Cardiac septum (tissue), 1 donor: ENCODE measurements around the gene PRDX1. TPM values are rescaled to one million over a fixed set of nuclear protein-coding genes. Genes with fewer than 3 reads are reported as not detected.
"Not testable (repeated sequence)": the region's sequence is repeated elsewhere in the genome, so short reads cannot be mapped to it uniquely, and the experiment has no call there.

Source experiments
- DNase-seq: peaks from one replicate; pipeline ENCODE4 v3.0.0-alpha.2; 2020; ENCODE audit warnings: low spot score
- intact Hi-C: fragments of 100-400 bp; cut with DNase I; formaldehyde crosslinking; loops from one replicate; pipeline ENCODE4 v1.14.0; 2022
- total RNA-seq: library from RNA; stranded (reverse); fragmentation: NEBNext Ultra II Directional; extraction: Animal tissue kit (Norgen Biotek cat#: 25700); gene quantifications from one replicate; pipeline ENCODE4 v1.2.1, GENCODE V29; 2021
- donor health status: DM: no; HTN: no; CAD: no.

The PRDX1 gene
- total RNA-seq, 1 donor from 2014 or later = 267 TPM

DNA sequence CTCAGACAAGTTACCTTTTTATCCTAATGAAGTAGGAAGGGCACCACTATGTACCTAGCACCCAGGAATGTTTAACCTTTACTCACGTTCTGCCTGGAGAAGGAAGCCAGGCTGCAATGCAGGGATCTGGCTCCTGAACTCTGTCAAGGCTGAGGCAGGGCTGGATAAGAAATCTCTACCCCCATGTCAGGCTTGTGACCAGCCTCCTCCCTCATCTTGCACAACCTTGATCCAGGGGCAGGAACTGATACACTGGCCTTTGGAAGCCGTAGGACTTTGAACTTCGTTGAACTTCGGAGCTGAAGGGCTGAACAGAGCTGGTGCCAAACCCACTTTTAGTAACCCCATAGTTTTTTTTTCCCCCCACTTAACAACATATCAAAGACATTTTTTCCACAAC, 20.9 kb upstream of the PRDX1 start:
- intact Hi-C loops = no loop called here

GRCh38 chr1:45541193-45541592, 19.5 kb upstream of the PRDX1 start:
- intact Hi-C loops = no loop called here
- DNase-seq = no peak

More for the DNA sequence above, 20.9 kb upstream of the PRDX1 start:
- no peak for DNase-seq

- intact Hi-C loops = no loop called here
- DNase-seq = no peak
Measured at GRCh38 chr1:45536886-45537285, 15.2 kb upstream of the PRDX1 start.

- intact Hi-C loops = no loop called here
- DNase-seq = no peak
Measured at GRCh38 chr1:45535988-45536766, 14.5 kb upstream of the PRDX1 start.

- intact Hi-C loops = no loop called here
- no peak for DNase-seq
Measured at GRCh38 chr1:45531873-45532272, 10.2 kb upstream of the PRDX1 start.

- no peak for DNase-seq
- intact Hi-C loops = no loop called here
Measured at GRCh38 chr1:45530632-45531135, 9.0 kb upstream of the PRDX1 start.

GRCh38 chr1:45526135-45526644, 4.5 kb upstream of the PRDX1 start:
- intact Hi-C loops = no loop called here
- no peak for DNase-seq

DNA sequence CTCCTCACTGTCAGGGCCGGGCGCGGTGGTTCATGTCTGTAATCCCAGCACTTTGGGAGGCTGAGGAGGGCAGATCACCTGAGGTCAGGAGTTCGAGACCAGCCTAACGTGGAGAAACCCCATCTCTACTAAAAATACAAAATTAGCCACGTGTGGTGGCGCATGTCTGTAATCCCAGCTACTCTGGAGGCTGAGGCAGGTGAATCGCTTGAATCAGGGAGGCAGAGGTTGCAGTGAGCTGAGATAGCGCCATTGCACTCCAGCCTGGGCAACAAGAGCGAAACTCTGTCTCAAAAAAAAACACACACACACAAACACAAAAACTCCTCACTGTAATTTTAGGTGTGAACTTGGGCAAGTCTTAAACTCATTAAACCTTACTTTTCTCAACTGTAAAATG, 2.3 kb upstream of the PRDX1 start:
- DNase-seq, intact Hi-C loops: not testable (repeated sequence)

- DNase-seq, intact Hi-C loops: not testable (repeated sequence)
Measured at GRCh38 chr1:45523516-45523915, 1.8 kb upstream of the PRDX1 start.

DNA sequence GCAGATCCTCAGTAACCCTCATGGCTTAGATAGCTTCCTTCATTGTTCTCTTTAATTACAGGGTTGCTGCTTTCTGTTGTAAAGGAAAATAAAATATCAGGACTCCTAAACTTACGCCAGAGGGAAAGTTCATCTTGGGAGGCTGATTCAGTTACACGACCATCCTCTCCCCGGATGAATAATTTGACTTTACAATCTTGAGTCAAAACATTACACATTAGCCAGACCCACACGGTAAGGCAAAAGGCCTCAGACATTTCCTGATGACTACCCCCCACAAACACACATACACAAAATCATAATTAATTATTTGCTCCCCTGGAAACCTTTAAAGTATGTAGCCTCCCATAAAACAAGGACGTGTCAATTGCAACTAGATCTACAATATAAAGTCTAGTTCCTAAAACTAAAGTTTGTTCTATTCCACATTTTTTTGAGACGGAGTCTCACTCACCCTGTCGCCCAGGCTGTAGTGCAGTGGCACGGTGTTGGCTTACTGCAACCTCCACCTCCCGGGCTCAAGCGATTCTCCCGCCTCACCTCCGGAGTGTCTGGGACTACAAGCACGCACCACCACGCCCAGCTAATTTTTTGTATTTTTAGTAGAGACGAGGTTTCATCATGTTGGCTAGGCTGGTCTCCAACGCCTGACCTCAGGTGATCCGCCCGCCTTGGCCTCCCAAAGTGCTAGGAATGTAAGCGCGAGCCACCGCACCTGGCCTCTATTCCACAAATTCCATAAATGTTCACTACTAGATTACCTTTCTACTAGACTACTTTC, 830 bp upstream of the PRDX1 start:
- no peak for DNase-seq
- intact Hi-C loops = no loop called here

DNA sequence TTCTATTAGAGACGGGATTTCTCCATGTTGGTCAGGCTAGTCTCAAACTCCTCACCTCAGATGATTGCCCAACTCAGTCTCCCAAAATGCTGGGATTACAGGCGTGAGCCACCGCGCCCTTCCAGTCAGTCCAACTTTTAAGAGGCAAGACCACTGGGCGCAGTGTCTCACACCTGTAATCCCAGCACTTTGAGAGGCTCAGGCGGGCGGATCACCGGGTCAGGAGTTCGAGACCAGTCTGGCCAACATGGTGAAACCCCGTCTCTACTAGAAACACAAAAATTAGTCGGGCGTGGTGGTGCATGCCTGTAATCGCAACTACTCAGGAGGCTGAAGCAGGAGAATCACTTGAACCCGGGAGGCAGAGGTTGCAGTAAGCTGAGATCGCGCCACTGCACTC, 1.9 kb downstream of the PRDX1 start:
- not testable (repeated sequence) for DNase-seq
- intact Hi-C loops = loop anchor here (2.0 kb wide), 1 partner anchor 165 kb away; no protein-coding TSS in a partner anchor

DNA sequence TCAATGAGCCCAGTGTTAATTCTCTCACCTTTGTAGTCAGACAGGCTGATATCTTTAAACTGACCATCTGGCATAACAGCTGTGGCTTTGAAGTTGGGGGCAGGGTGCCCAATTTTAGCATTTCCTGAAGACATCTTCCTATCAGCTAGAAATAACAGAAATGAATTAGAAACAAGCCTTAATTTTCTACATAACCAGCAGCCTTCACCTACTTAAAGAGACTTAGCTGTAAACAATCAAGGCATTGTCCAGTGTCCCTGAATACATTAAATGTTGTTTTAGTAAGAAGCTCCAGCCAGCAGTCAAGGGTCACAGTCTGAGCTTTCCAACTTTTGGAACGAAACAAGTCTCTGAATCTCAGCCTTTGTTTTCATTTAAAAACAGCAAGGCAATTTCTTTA, 2.8 kb downstream of the PRDX1 start:
- no peak for DNase-seq
- intact Hi-C loops = no loop called here

DNA sequence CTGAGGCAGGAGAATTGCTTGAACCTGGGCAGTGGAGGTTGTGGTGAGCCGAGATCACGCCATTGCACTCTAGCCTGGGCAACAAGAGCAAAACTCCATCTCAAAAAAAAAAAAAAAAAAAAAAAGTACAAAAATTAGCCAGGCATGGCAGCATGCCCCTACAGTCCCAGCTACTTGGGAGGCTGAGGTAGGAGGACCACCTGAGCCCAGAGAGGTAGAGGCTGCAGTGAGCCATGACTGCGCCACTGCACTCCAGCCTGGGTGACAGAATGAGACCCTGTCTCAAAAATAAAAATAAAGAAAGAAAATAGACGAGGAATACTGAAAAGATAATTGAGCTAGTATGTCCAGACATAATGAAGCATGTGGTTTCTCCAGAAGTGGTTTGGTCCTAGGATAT, 3.3 kb downstream of the PRDX1 start:
- DNase-seq, intact Hi-C loops: not testable (repeated sequence)

DNA sequence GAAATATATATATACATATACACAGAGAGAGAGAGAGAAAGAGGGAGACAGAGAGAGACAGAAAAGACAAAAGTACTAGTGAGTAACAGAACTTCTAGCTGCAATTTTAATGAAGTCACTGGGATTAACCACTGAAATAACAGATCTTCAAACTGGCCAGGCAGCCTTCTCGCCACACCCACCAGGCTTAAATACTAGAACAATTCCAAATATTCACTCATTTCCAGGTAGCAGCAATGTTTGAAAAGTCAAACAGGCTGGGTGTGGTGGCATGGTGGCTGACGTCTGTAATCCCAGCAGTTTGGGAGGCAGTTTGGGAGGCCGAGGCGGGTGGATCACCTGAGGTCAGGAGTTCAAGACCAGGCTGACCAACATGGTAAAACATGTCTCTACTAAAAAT, 5.2 kb downstream of the PRDX1 start:
- intact Hi-C loops = no loop called here
- no peak for DNase-seq

DNA sequence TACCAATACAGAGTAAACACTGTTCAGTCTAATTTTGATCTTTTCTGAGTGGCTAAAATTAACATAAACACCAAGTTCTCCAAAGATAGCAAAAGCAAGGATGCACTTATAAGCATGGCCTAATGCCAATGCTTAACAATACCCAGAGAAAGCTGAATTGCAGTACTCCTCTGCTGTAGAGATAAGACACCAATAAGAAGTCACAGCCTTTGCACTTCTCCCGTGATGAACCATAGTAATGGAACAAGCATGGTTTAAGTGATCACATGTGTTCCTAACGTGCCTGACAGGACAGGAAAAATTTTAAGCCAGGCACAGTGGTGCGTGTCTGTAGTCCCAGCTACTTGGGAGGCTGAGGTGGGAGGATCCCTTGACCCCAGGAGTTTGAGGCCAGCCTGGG, 5.6 kb downstream of the PRDX1 start:
- intact Hi-C loops = no loop called here
- DNase-seq = no peak

- DNase-seq, intact Hi-C loops: not testable (repeated sequence)
Measured at GRCh38 chr1:45513532-45514260, 8.0 kb downstream of the PRDX1 start.

DNA sequence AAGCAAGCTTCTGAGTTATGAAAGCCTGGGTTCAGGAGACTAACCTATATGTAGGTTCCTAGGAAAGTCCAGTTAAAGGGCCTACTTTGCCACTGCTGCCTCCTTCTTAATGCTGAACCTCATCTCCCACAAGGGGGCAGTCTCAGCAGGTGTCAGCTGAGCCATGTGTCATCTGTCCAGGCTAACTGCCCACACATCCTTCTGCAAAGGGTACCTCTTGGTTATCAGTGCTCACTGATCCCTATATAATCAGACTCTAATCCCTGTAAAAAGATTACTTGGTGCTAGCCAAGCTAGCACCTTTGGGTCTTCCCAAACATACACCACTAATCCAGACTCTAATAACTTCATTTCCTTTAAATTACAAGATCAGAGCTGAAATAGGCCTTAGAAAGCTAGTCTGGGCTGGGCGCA, 9.0 kb downstream of the PRDX1 start:
- no peak for DNase-seq
- intact Hi-C loops = no loop called here

DNA sequence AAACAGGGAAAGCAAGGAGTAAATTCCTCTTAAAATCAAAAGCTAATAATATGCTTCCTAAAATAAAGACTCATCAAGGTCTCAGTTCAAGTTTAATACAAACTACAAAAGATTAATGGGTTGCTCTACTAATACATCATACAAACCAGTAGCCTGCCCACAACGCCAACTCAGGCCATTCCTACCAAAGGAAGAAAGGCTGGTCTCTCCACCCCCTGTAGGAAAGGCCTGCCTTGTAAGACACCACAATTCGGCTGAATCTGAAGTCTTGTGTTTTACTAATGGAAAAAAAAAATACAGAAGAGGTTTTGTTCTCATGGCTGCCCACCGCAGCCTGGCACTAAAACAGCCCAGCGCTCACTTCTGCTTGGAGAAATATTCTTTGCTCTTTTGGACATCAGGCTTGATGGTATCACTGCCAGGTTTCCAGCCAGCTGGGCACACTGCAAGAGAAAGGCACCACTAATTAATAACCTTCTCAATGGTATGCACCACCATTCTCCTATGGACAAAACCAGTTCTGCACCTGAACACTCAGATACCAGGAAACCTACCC, 10.6 kb downstream of the PRDX1 start:
- no peak for DNase-seq
- intact Hi-C loops = loop anchor here (2.0 kb wide), 1 partner anchor 60 kb away; no protein-coding TSS in a partner anchor
